HL-60/S4 (cell line): ENCODE results near the gene ST6GALNAC5.
"Not testable (repeated sequence)": the region's sequence is repeated elsewhere in the genome, so short reads cannot be mapped to it uniquely, and the experiment has no call there.

Experiments used
- in situ Hi-C: fragments of 300-500 bp; cut with MboI; formaldehyde crosslinking; loops from 2 replicates; pipeline ENCODE4 v1.14.3; 2022; ENCODE audit warnings: low sequenced_read_pairs

ST6GALNAC5 gene

DNA sequence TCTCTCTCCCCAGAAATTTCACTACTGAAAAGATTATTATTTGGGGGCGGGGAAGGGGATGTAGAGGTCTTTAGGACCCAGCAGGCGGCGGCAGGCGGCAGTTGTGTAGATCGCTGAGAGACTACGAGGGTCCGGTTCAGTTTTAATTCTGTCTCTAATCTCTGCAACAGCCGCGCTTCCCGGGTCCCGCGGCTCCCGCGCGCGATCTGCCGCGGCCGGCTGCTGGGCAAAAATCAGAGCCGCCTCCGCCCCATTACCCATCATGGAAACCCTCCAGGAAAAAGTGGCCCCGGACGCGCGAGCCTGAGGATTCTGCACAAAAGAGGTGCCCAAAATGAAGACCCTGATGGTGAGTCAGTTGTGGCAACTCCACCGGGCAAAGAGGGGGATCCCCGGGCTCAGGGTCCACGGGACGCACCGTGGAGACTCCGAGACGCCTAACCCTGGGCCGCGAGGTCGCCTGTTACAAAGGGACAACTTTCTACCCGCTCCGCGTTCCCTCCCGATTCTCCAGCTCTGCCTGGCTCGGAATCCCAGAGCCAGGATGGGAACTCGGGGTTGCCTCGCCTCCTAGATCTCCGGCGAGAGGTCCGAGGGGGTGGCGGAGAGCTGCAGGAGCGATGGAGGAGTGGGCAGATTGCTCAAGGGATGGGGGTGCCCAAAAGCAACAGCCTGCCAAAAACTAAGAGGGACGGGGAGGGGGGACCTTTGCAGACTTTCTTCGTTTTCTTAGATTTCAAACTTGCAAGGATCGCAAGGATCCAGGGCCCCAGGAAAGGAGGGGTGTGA, at the start of gene ST6GALNAC5:
TSS of gene ST6GALNAC5 (plus strand) at position 139 of the 789 bp plus-strand sequence.
- in situ Hi-C loops: no loop called here

GRCh38 chr1:76820028-76820427, 47.3 kb upstream of the ST6GALNAC5 start:
- in situ Hi-C loops: no loop called here

- in situ Hi-C loops: not testable (repeated sequence)
Measured at GRCh38 chr1:76822961-76823360, 44.3 kb upstream of the ST6GALNAC5 start.

DNA sequence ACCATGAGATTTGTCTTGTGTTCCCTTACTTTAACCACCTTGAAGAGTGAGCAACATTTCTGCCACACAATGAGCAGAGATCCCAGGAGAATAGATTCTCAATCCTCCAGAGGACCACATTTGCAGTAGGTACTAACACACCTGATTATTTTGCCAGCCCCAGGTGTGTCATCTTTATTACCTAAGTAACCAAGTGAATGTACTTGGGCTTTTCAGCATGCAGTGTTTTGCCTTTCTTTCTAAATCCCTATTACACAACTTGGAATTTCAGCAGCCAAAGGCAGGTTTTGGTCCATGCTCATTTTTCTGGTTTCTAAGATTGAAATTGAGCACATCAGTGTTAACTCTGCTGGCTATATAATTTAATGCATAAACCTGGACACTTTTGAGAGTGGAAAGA, 43.2 kb upstream of the ST6GALNAC5 start:
- in situ Hi-C loops: no loop called here

DNA sequence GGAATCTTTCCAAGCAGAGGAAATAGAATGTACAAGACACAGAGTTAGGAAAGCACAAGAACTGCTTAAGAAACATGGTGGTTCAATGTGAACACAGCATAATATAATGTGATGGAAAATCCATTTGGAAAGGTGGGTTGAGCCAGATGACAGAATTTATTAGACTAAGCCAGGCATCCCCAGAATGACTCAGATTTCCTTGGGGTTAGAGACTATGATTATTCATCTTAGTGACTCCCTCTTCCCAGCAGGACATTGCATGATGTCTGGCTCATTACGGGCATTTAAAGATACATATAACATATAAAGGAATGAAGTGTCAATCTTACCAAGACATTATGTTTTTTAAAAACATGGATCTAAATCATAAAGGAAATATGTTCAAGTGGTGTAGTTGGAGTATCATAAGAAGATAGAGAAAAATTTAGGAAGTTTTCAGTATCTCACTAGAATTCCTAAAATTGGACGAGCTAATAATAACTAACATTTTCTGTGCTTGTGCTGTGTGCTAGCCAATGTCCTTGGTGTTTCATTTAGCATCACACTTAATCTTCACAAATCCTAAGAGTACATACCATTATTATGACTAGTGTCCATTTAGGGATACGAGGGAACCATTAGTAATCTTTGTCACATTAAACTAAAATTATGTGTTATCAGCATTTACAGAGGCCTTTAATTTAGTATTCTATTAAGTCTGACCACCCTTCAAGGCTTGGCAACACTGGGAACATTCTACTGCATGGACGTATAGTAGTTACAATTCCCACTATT, 41.0 kb upstream of the ST6GALNAC5 start:
- in situ Hi-C loops: no loop called here

- in situ Hi-C loops: no loop called here
Measured at GRCh38 chr1:76827066-76827465, 40.2 kb upstream of the ST6GALNAC5 start.

DNA sequence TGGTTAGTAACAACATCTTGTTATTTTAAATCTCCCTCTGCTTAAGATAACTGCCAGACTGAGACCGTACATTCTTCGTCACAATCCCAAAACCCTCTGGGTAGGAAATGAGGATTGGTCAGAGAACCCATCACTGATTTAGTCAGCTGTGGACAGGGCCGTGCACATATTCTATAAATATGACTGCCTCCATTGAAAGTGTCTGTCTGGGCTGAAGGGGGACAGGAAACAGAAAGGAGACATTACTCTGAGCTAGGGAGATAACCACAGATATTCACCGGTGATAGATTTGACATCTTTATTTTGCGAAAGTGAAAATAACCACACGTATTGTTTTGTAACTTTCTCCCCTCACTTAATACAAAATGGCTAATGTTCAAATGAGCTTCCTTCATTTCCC, 36.9 kb upstream of the ST6GALNAC5 start:
- in situ Hi-C loops: no loop called here

DNA sequence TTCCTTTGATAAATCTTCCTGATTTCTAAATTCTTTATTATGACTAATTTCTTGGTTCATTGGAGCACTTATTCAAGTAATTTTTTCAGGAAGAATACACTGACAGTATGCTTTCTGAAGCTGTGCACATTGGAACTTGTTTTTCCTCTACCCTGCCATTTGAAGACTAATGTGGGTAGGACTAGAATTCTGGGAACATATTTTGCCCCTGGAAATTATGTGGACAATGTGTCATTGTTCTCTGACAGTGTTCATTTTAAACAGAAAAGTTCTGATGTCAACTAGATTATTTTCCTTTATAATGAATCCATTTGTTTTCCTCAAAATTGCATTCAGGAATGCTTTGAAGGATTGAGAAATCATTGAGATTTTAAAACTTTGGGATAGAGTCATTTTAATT, 34.8 kb upstream of the ST6GALNAC5 start:
- in situ Hi-C loops: no loop called here

DNA sequence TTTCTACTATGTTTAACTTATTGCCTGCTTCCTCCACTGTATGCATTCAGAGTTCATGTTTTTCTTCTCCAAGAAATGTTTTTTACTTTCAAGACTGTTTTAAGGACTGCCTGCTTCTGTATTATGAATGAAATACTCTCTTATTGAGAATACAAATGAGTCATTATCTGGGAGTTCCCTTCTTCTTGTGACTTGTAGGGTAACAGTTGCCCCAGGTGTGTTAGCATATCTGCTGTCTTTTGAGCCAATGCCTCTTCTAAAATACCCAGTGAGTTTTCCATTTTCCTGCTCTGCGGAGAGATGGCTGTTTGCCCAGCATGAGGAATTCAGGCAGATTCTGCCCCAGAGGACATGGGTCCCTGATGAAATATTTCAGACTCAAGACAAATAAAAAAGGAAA, 34.1 kb upstream of the ST6GALNAC5 start:
- in situ Hi-C loops: no loop called here

DNA sequence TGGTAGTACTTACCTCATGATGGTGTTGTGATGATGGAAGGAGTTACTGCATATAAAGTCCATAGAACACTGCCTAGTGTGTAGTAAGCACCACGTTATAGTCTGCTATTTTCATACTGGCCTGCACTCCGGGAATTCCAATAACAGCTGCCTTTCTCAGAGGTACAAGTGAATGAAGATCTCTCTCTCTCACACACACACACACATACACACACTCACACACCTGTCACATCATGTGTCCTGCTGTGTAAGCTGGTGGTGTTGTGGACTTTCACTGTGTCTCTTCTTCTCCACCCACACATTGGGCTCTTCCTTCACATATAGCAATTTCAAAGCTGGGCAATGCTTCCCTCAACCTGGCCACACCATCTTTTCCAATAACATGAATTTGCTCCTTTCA, 33.4 kb upstream of the ST6GALNAC5 start:
- in situ Hi-C loops: no loop called here

- in situ Hi-C loops: no loop called here
Measured at GRCh38 chr1:76835203-76835602, 32.1 kb upstream of the ST6GALNAC5 start.

GRCh38 chr1:76840278-76840677, 27.0 kb upstream of the ST6GALNAC5 start:
- in situ Hi-C loops: no loop called here

- in situ Hi-C loops: no loop called here
Measured at GRCh38 chr1:76841460-76841859, 25.8 kb upstream of the ST6GALNAC5 start.

- in situ Hi-C loops: no loop called here
Measured at GRCh38 chr1:76843821-76844464, 23.3 kb upstream of the ST6GALNAC5 start.

- in situ Hi-C loops: no loop called here
Measured at GRCh38 chr1:76854255-76854654, 13.0 kb upstream of the ST6GALNAC5 start.

DNA sequence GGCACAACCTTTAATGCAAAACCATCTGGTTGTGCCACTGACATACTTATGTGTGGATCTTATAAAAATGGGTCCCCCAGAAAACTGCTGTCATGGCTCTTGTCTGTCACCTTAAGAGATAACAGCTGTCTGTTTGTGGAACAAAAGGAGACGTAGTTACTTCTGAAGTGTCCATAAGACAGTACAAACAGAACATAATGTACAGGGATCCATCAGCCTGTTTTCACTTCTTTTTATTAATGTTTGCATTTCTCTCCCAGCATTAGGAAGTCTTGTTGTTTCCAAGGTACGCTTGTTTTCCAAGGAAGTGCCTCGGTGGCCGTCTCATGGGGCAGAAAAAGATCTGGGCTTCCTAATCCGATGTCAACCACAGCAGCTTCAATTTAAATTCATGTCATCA, 11.2 kb upstream of the ST6GALNAC5 start:
- in situ Hi-C loops: no loop called here

- in situ Hi-C loops: no loop called here
Measured at GRCh38 chr1:76857138-76857537, 10.1 kb upstream of the ST6GALNAC5 start.

GRCh38 chr1:76857973-76858372, 9.3 kb upstream of the ST6GALNAC5 start:
- in situ Hi-C loops: no loop called here

DNA sequence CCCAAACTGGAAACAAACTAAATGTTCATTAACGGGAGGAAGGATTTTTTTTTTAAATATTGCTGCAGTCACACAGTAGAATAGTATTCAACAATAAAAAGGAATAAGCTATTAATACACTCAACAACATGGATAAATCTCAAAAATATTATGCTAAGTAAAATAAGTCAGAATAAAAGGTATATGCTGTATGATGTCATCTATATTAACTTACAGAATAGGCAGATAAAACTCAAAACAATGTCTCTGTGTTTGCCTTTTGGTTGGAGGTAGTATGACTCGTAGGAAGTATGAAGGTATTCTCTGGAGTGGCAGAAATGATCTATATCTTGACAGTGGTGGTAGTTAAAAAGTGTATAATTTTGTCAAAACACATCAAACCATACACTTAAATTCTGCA, 6.1 kb upstream of the ST6GALNAC5 start:
- in situ Hi-C loops: no loop called here

GRCh38 chr1:76862447-76862846, 4.8 kb upstream of the ST6GALNAC5 start:
- in situ Hi-C loops: no loop called here

GRCh38 chr1:76864383-76864782, 2.9 kb upstream of the ST6GALNAC5 start:
- in situ Hi-C loops: no loop called here
